GM21390 (cell line): ENCODE measurements around the gene SLC26A9.

Experiments used
- ATAC-seq: cut with Tn5 transposase; IDR thresholded peaks from one replicate; pipeline ENCODE4 v1.9.1; 2021; ENCODE audit not compliant: unreplicated experiment

The SLC26A9 gene

GRCh38 chr1:205943245-205943644 lies at the start of gene SLC26A9:
TSS of gene SLC26A9 (minus strand) at chr1:205943456. CDS start at chr1:205935820, 7,636 bp downstream.
- ATAC-seq: no peak

GRCh38 chr1:205992218-205992882 lies 49.1 kb upstream of the SLC26A9 start:
- no peak for ATAC-seq

GRCh38 chr1:205991237-205991636 lies 48.0 kb upstream of the SLC26A9 start:
- ATAC-seq: no peak

- ATAC-seq: no peak
Measured at GRCh38 chr1:205990226-205990625, 47.0 kb upstream of the SLC26A9 start.

GRCh38 chr1:205989786-205990185 lies 46.5 kb upstream of the SLC26A9 start:
- ATAC-seq: no peak

- no peak for ATAC-seq
Measured at GRCh38 chr1:205988585-205988995, 45.3 kb upstream of the SLC26A9 start.

- ATAC-seq: no peak
Measured at GRCh38 chr1:205986861-205987260, 43.6 kb upstream of the SLC26A9 start.

GRCh38 chr1:205986292-205986691 lies 43.0 kb upstream of the SLC26A9 start:
- ATAC-seq: no peak

- no peak for ATAC-seq
Measured at GRCh38 chr1:205985330-205986005, 42.2 kb upstream of the SLC26A9 start.

- no peak for ATAC-seq
Measured at GRCh38 chr1:205983925-205984725, 40.9 kb upstream of the SLC26A9 start.

- no peak for ATAC-seq
Measured at GRCh38 chr1:205981257-205981656, 38.0 kb upstream of the SLC26A9 start.

GRCh38 chr1:205980237-205980870 lies 37.1 kb upstream of the SLC26A9 start:
- no peak for ATAC-seq

GRCh38 chr1:205979301-205979700 lies 36.0 kb upstream of the SLC26A9 start:
- no peak for ATAC-seq

- ATAC-seq: no peak
Measured at GRCh38 chr1:205978676-205979075, 35.4 kb upstream of the SLC26A9 start.

- no peak for ATAC-seq
Measured at GRCh38 chr1:205977402-205978014, 34.3 kb upstream of the SLC26A9 start.

GRCh38 chr1:205976708-205977401 lies 33.6 kb upstream of the SLC26A9 start:
- ATAC-seq: no peak

GRCh38 chr1:205976036-205976435 lies 32.8 kb upstream of the SLC26A9 start:
- ATAC-seq: no peak

- ATAC-seq: no peak
Measured at GRCh38 chr1:205975387-205975998, 32.2 kb upstream of the SLC26A9 start.

- ATAC-seq: no peak
Measured at GRCh38 chr1:205974712-205975111, 31.5 kb upstream of the SLC26A9 start.
